Astrocyte of the spinal cord (primary cell): ENCODE data around the gene BNC2.
A peak's percentile ranks its signal among the peaks of the same experiment; 100 is the strongest.

Experiments
- DNase-seq: peaks from one replicate; pipeline ENCODE4 v3.0.0; 2011; ENCODE audit warnings: low read depth, low spot score
- H3K4me3 ChIP-seq: 2 replicates; pipeline ENCODE4 v1.5.1; 2011; ENCODE audit warnings: low read depth, mild to moderate bottlenecking, low read length, moderate library complexity
- CTCF ChIP-seq: IDR thresholded peaks from 2 replicates; pipeline ENCODE4 v1.5.1; 2012; ENCODE audit warnings: low read depth, mild to moderate bottlenecking, low read length, inconsistent platforms
- in situ Hi-C: cut with HindIII; loops from 2 replicates; pipeline ENCODE4 v1.10.0; 2017; ENCODE audit warnings: low sequenced_read_pairs

BNC2 gene

GRCh38 chr9:16509997-16510396 lies 360.5 kb downstream of the BNC2 start:
- peak; percentile 86 for DNase-seq
- no peak for TF ChIP-seq CTCF
- in situ Hi-C loops = no loop called here
- H3K4me3 ChIP-seq = no peak overlapping the region

GRCh38 chr9:16505199-16505598 lies 365.3 kb downstream of the BNC2 start:
- peak; percentile 52 for DNase-seq
- H3K4me3 ChIP-seq = no peak overlapping the region
- in situ Hi-C loops = no loop called here
- TF ChIP-seq CTCF = no peak

GRCh38 chr9:16501726-16502125 lies 368.7 kb downstream of the BNC2 start:
- DNase-seq = no peak
- H3K4me3 ChIP-seq = no peak overlapping the region
- in situ Hi-C loops = no loop called here
- no peak for TF ChIP-seq CTCF

GRCh38 chr9:16501141-16501540 lies 369.3 kb downstream of the BNC2 start:
- H3K4me3 ChIP-seq = no peak overlapping the region
- DNase-seq = peak; percentile 65
- TF ChIP-seq CTCF = no peak
- in situ Hi-C loops = no loop called here

- no peak for TF ChIP-seq CTCF
- no peak for DNase-seq
- in situ Hi-C loops = no loop called here
- H3K4me3 ChIP-seq = no peak overlapping the region
These were observed 370.1 kb downstream of the BNC2 start for GRCh38 chr9:16500386-16500785.

- H3K4me3 ChIP-seq = no peak overlapping the region
- in situ Hi-C loops = no loop called here
- DNase-seq = no peak
- no peak for TF ChIP-seq CTCF
These were observed 370.6 kb downstream of the BNC2 start for GRCh38 chr9:16499892-16500291.

GRCh38 chr9:16496908-16497307 lies 373.6 kb downstream of the BNC2 start:
- in situ Hi-C loops = no loop called here
- no peak for DNase-seq
- peak; percentile 5 for TF ChIP-seq CTCF
- H3K4me3 ChIP-seq = no peak overlapping the region
